OCI-LY3 (cell line): ENCODE data around the gene PITPNC1.
"Not testable (repeated sequence)": the region's sequence is repeated elsewhere in the genome, so short reads cannot be mapped to it uniquely, and the experiment has no call there.

Experiments used
- H2AFZ ChIP-seq: fragments of 200-600, 300-600 bp; shearing (Covaris generic); 2 replicates; pipeline ENCODE4 v1.6.0; 2014; ENCODE audit warnings: antibody characterized with exemption, low read depth, low read length
- H3K27ac ChIP-seq: fragments of 200-600, 300-600 bp; sonication (generic); 2 replicates; pipeline ENCODE4 v1.5.1; 2014; ENCODE audit warnings: mild to moderate bottlenecking, low read length, moderate library complexity, mixed read lengths
- H3K27me3 ChIP-seq: fragments of 200-600, 300-600 bp; sonication (generic); 2 replicates; pipeline ENCODE4 v1.6.1; 2014; ENCODE audit warnings: low read depth, low read length, mixed read lengths
- H3K36me3 ChIP-seq: fragments of 200-600, 300-600 bp; sonication (generic); replicated peaks from 2 replicates; pipeline ENCODE3; 2014; ENCODE audit warnings: low read depth, low read length, mixed read lengths
- H3K4me1 ChIP-seq: fragments of 300-600, 200-600 bp; sonication (generic); 2 replicates; pipeline ENCODE4 v1.6.1; 2014; ENCODE audit warnings: low read length, mixed read lengths
- H3K4me2 ChIP-seq: fragments of 200-600, 300-600 bp; sonication (generic); 2 replicates; pipeline ENCODE4 v1.6.1; 2014; ENCODE audit warnings: low read length, mixed read lengths
- H3K4me3 ChIP-seq: fragments of 300-600, 200-600 bp; sonication (generic); 2 replicates; pipeline ENCODE4 v1.5.1; 2014; ENCODE audit warnings: antibody characterized with exemption, mild to moderate bottlenecking, low read length, moderate library complexity
- H3K79me2 ChIP-seq: fragments of 300-600, 200-600 bp; shearing (Covaris generic); 2 replicates; pipeline ENCODE4 v1.6.1; 2014; ENCODE audit warnings: mild to moderate bottlenecking, low read length, mixed read lengths
- H3K9ac ChIP-seq: fragments of 300-600, 200-600 bp; shearing (Covaris generic); 2 replicates; pipeline ENCODE4 v1.6.0; 2014; ENCODE audit warnings: mild to moderate bottlenecking, low read length, moderate library complexity
- H3K9me3 ChIP-seq: fragments of 200-600, 300-600 bp; shearing (Covaris generic); 2 replicates; pipeline ENCODE4 v1.6.1; 2014; ENCODE audit warnings: low read length, mixed read lengths; ENCODE audit not compliant: insufficient read depth
- H4K20me1 ChIP-seq: fragments of 200-600, 300-600 bp; sonication (generic); 2 replicates; pipeline ENCODE4 v1.6.1; 2016; ENCODE audit warnings: low read length, mixed read lengths; ENCODE audit not compliant: insufficient read depth
- CTCF ChIP-seq: fragments of 200-600, 300-600 bp; sonication (generic); IDR thresholded peaks from 2 replicates; pipeline ENCODE4 v1.5.1; 2014; ENCODE audit warnings: antibody characterized with exemption, low read length, low read depth
- EZH2phosphoT487 ChIP-seq: fragments of 200-600 bp; shearing (Covaris generic); IDR thresholded peaks from 2 replicates; pipeline ENCODE4 v1.6.1; 2018; ENCODE audit warnings: antibody characterized with exemption, mixed run types, low read depth

PITPNC1 gene

GRCh38 chr17:67403065-67403464 lies 26.0 kb downstream of the PITPNC1 start:
- Histone ChIP-seq H3K4me1 (peaks cover 9% of the 10 kb centered on the region), H3K27me3 (no peaks in the 10 kb centered on the region), H3K9me3 (no peaks in the 10 kb centered on the region), H3K79me2 (peaks cover 61% of the 10 kb centered on the region), H3K36me3 (no peaks in the 10 kb centered on the region), H3K4me2 (0 out of 2 replicates have a peak overlapping the region, but pooled peaks have one; percentile 20), H3K4me3 (no peak overlapping the region), H3K9ac (no peak overlapping the region), H3K27ac (no peak overlapping the region), H2AFZ (no peak overlapping the region), H4K20me1 (no peaks in the 10 kb centered on the region; the same call in 1 of the 2 replicates)
- no peak for TF ChIP-seq CTCF
- no peak for TF ChIP-seq EZH2phosphoT487

GRCh38 chr17:67403483-67403882 lies 26.4 kb downstream of the PITPNC1 start:
- H2AFZ ChIP-seq = no peak overlapping the region
- H3K9me3 ChIP-seq = no peaks in the 10 kb centered on the region
- peaks cover 9% of the 10 kb centered on the region for H3K4me1 ChIP-seq
- H4K20me1 ChIP-seq = no peaks in the 10 kb centered on the region; the same call in 1 of the 2 replicates
- no peak overlapping the region for H3K4me3 ChIP-seq
- H3K9ac ChIP-seq = no peak overlapping the region
- H3K27ac ChIP-seq = no peak overlapping the region
- 0 out of 2 replicates have a peak overlapping the region, but pooled peaks have one; percentile 20 for H3K4me2 ChIP-seq
- no peaks in the 10 kb centered on the region for H3K27me3 ChIP-seq
- H3K79me2 ChIP-seq = peaks cover 57% of the 10 kb centered on the region
- TF ChIP-seq CTCF (no peak), EZH2phosphoT487 (no peak)
- H3K36me3 ChIP-seq = no peaks in the 10 kb centered on the region

GRCh38 chr17:67408455-67408830 lies 31.4 kb downstream of the PITPNC1 start:
- H3K27ac ChIP-seq, H3K4me3 ChIP-seq, H4K20me1 ChIP-seq, H2AFZ ChIP-seq, H3K27me3 ChIP-seq, H3K4me1 ChIP-seq, H3K9ac ChIP-seq, H3K4me2 ChIP-seq, H3K36me3 ChIP-seq, H3K9me3 ChIP-seq: not testable (repeated sequence)
- peaks cover 32% of the 10 kb centered on the region for H3K79me2 ChIP-seq

- H4K20me1 ChIP-seq = peaks cover 4% of the 10 kb centered on the region; the same call in 1 of the 2 replicates
- H3K27ac ChIP-seq = no peak overlapping the region
- H3K9ac ChIP-seq = no peak overlapping the region
- no peaks in the 10 kb centered on the region for H3K4me1 ChIP-seq
- TF ChIP-seq EZH2phosphoT487 = no peak
- TF ChIP-seq CTCF = no peak
- H3K4me3 ChIP-seq = no peak overlapping the region
- H3K27me3 ChIP-seq = no peaks in the 10 kb centered on the region
- H3K9me3 ChIP-seq = no peaks in the 10 kb centered on the region
- peaks cover 33% of the 10 kb centered on the region; the same call in 1 of the 2 replicates for H3K79me2 ChIP-seq
- H3K36me3 ChIP-seq = peaks cover 6% of the 10 kb centered on the region
- H3K4me2 ChIP-seq = no peak overlapping the region
- H2AFZ ChIP-seq = no peak overlapping the region
Measured at GRCh38 chr17:67411397-67411796, 34.3 kb downstream of the PITPNC1 start.

GRCh38 chr17:67412032-67412431 lies 35.0 kb downstream of the PITPNC1 start:
- no peaks in the 10 kb centered on the region for H3K9me3 ChIP-seq
- no peak overlapping the region for H3K4me2 ChIP-seq
- H2AFZ ChIP-seq = no peak overlapping the region
- TF ChIP-seq CTCF (no peak), EZH2phosphoT487 (no peak)
- no peak overlapping the region for H3K27ac ChIP-seq
- peaks cover 6% of the 10 kb centered on the region for H3K36me3 ChIP-seq
- H3K27me3 ChIP-seq = no peaks in the 10 kb centered on the region
- H3K4me1 ChIP-seq = no peaks in the 10 kb centered on the region
- H3K4me3 ChIP-seq = no peak overlapping the region
- H3K79me2 ChIP-seq = peaks cover 32% of the 10 kb centered on the region; the same call in 1 of the 2 replicates
- peaks cover 4% of the 10 kb centered on the region; the same call in 1 of the 2 replicates for H4K20me1 ChIP-seq
- H3K9ac ChIP-seq = no peak overlapping the region
